Neural cell (in vitro differentiated cells): ENCODE data around the gene S100A12.

Experiments used
- CTCF ChIP-seq: fragments of 450-650 bp; IDR thresholded peaks from 2 replicates; pipeline ENCODE4 v1.5.1; 2014; ENCODE audit warnings: antibody characterized with exemption, mild to moderate bottlenecking, moderate library complexity; ENCODE audit not compliant: poor library complexity, severe bottlenecking
- EP300 ChIP-seq: fragments of 450-650 bp; conservative IDR thresholded peaks from 2 replicates; pipeline ENCODE4 v1.6.1; 2014; ENCODE audit warnings: antibody characterized with exemption, mild to moderate bottlenecking, moderate library complexity; ENCODE audit not compliant: poor library complexity, severe bottlenecking
- EZH2 ChIP-seq: fragments of 200-600, 300-800 bp; shearing (Covaris generic), sonication (generic); IDR thresholded peaks from 2 replicates; pipeline ENCODE4 v1.6.1; 2014; ENCODE audit warnings: antibody characterized with exemption, low read length, borderline replicate concordance, mild to moderate bottlenecking; ENCODE audit not compliant: insufficient read depth, poor library complexity, severe bottlenecking
- MXI1 ChIP-seq: fragments of 450-650 bp; conservative IDR thresholded peaks from 2 replicates; pipeline ENCODE4 v1.6.1; 2014; ENCODE audit warnings: antibody characterized with exemption, mild to moderate bottlenecking; ENCODE audit not compliant: poor library complexity, severe bottlenecking
- POLR2AphosphoS5 ChIP-seq: IDR thresholded peaks from 2 replicates; pipeline ENCODE4 v1.6.1; 2012
- RAD21 ChIP-seq: fragments of 450-650 bp; conservative IDR thresholded peaks from 2 replicates; pipeline ENCODE4 v1.6.1; 2014; ENCODE audit warnings: antibody characterized with exemption, mild to moderate bottlenecking, moderate library complexity
- REST ChIP-seq: IDR thresholded peaks from 2 replicates; pipeline ENCODE4 v1.6.1; 2012; ENCODE audit warnings: borderline replicate concordance
- SMC3 ChIP-seq: fragments of 450-650 bp; conservative IDR thresholded peaks from 2 replicates; pipeline ENCODE4 v1.6.1; 2014; ENCODE audit warnings: antibody characterized with exemption, mild to moderate bottlenecking, moderate library complexity; ENCODE audit not compliant: poor library complexity
- TAF1 ChIP-seq: IDR thresholded peaks from 2 replicates; pipeline ENCODE4 v1.6.1; 2012; ENCODE audit warnings: low read depth

- TF ChIP-seq CTCF, result no peak
- TF ChIP-seq TAF1, result no peak
- no peak for TF ChIP-seq EP300
- TF ChIP-seq POLR2AphosphoS5, result no peak
- TF ChIP-seq SMC3, result no peak
- no peak for TF ChIP-seq REST
- no peak for TF ChIP-seq MXI1
- no peak for TF ChIP-seq RAD21
- no peak for TF ChIP-seq EZH2
Measured at GRCh38 chr1:153401461-153401860, 26.0 kb upstream of the S100A12 start.
